Posterior cingulate gyrus (tissue), 11 donors: ENCODE results near the gene CREBZF.

ENCODE experiments used
- DNase-seq, 10 donors: peaks; one replicate each; pipeline versions ENCODE4 v3.0.0 to v3.0.0-alpha.2; 2020 to 2021; ENCODE audit warnings: mixed read lengths in 3 of 10
- intact Hi-C: fragments of 100-400 bp; cut with DNase I; formaldehyde crosslinking; loops from one replicate; pipeline ENCODE4 v1.15.1; 2023

CREBZF gene

DNA sequence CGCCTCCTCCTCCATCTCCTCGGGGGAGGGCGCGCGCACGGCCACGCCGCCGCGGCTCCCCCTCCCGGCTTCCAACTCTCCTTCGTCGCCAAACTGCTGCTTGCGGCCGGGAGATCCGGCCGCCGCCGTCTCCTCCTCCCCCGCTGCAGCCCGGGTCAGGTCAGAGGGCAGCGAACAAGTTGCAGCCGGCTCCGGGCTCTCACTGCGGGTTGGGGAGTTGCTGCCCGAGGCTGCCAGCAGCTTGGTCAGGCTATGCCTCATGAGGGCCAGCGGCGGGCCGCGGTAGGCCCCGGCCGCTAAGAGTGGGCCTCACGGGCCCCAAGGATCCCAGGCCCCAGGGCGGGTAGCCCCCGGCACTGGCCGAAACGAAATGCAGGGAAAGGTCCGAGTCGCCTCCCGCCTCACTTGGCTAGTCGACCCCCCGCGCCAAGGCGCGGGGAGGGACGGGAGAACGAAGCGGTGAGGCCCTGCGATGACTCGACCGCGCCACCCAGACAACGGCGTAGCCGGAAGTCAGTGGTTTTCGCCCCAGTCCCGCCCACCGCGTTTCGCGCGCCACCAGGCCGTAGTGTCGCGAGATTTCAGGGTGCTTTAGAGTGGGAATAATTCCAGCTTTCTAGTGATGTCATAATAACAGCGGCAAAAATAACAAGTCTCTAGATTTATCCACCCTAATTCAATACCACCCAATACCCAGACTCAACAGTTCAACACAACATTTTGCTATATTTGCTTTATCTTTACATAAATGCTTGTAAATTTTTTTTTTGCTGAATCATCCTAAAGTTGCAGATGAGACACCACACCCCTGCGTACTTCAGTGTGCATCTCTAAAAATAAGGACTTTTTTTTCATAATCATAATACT, at the start of gene CREBZF:
Gene CREBZF, minus strand, starts transcription at position 515 of the 867 bp plus-strand sequence. Its CDS starts 254 bp downstream, at position 261.
- DNase-seq: peak; percentile 91 to 99 (median 94)
- intact Hi-C loops: loop anchor here (1.0 to 10.0 kb wide), 4 partner anchors 18 to 640 kb away; partner anchors contain the start of genes HIKESHI, TMEM126A and TMEM126B

DNA sequence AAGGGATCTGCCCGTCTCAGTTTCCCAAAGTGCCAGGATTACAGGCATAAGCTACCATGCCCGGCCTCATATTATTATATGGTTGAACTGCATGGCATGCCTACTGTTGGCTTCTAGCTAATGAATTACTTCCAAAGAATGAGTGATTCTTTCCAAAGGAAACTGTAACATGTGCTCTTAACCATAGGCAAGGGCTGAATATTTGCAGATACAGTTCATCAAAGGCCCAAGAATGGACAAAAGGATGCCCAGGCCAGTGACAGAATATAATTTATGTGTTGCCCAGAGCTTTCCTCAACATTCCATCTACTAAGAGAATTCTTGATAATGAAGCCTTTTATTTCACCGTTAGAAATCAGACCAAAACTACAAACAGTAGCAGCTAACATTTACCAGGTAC, 48.0 kb upstream of the CREBZF start:
- no peak for DNase-seq
- intact Hi-C loops: no loop called here

- no peak for DNase-seq
- intact Hi-C loops: no loop called here
These were observed 46.0 kb upstream of the CREBZF start for GRCh38 chr11:85710917-85711316.

- intact Hi-C loops: no loop called here
- DNase-seq: no peak
These were observed 45.2 kb upstream of the CREBZF start for GRCh38 chr11:85709941-85710702.

DNA sequence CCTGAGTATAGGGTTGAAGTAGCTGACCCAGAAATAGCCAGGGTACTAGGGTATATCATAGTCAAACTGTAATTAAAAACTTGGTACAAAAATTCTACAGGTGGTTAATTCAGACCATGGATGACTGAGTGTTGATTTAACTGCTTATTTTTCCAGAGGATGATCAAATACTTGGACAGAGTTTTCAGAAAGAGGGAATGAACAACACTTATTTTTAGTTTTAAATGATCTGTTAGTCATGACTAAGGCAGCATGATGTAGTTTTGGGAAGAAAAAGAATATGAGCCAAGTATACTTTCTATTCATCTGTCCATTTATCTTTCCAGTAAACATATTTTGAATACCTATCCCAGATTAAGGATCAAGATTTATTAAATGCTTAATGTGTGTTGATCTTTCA, 40.9 kb upstream of the CREBZF start:
- no peak for DNase-seq

GRCh38 chr11:85704967-85705366, 40.0 kb upstream of the CREBZF start:
- DNase-seq: no peak
- intact Hi-C loops: no loop called here

More for the DNA sequence above, 40.9 kb upstream of the CREBZF start:
- intact Hi-C loops: no loop called here

GRCh38 chr11:85699957-85700741, 35.2 kb upstream of the CREBZF start:
- intact Hi-C loops: no loop called here
- DNase-seq: no peak

DNA sequence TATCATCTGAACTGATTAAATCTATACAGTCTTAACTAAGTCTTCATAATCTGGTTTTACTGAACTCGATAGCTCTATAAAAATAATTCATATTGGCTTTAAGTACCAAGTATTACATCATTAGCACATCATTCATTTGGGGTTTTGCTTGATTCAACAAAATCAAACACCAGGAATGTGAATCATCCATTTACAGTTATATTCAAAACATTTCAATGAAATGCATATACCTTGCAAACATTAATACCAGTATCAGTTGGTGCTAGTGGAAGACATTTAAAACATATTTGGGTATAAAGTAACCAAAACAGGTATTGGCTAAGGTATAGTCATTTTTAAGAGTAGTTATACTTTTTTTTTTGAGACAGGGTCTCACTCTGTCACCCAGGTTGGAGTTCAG, 33.3 kb upstream of the CREBZF start:
- no peak for DNase-seq
- intact Hi-C loops: no loop called here

- no peak for DNase-seq
- intact Hi-C loops: no loop called here
These were observed 32.8 kb upstream of the CREBZF start for GRCh38 chr11:85697747-85698146.

- intact Hi-C loops: loop anchor here (2.0 kb wide), 1 partner anchor 159 kb away; the partner anchor contains the start of gene CCDC83
- DNase-seq: no peak
These were observed 30.6 kb upstream of the CREBZF start for GRCh38 chr11:85695546-85695945.

DNA sequence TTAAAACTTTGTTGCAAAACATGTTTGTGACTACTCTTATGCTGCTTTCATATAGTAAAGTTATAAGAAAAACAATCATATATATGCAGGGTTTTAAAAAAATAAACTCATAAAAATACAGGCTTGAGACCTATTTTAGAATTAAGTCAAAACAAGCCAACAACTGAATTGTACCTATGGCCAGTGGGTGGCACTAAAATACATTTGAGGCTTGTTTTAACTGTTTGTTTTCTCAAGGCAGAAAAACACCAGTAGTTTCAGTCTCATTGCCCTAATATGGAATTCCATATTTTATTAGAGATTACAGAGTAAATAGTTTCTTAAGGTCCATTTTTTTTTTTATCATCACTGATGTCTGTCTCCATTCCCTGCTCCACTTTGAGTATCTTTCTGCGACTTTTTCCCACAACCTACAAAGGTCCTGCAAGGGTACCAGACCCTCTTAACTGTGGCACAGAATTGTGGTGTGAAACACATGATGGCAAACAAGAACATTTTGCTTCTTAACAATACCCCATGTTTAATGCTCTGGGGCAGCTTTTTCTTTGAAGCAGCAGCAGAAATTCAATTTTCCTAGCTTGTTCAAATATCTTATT, 29.6 kb upstream of the CREBZF start:
- intact Hi-C loops: loop anchor here (2.0 to 5.0 kb wide), 2 partner anchors 133 to 160 kb away; partner anchors contain the start of gene CCDC83
- peak in 1 of 10 donors; percentile 20 for DNase-seq

DNA sequence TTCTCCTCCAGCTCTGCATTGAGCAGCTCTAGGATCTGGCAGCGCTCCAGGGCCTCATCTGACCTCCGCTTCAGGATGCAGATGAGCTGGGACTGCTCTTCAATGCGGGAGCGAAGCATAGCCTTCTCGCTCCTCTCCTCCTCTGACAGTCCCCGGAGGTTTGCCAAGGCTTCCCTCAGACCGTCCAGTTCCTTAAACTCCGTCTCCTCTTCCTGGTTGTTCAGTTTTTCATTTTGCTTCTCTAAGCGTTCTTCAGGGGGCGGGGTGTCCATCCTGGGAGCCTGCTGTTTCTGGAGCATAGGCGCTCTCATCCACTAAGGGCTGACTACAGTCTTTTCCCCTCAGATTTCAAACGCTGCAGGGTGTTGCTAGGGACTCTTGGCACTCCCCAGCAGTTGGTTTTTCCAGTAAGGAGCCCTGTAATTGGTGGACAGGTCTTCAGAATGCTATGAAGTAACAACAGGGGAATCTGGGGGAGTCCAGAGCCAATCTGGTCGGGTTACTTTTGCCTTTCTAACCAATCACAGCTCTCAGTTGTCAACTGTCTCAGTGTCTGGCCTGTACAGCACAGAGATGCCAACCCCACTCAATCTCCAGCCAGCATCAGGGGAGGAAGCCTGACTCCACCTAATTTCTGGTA, 21.0 kb upstream of the CREBZF start, which contains the start of gene CCDC89:
Gene CCDC89, minus strand, starts transcription at position 376 of the 640 bp plus-strand sequence. Its CDS starts 65 bp downstream, at position 311.
- DNase-seq: peak; percentile 29 to 93 (median 50)
- intact Hi-C loops: no loop called here

- peak in 4 of 10 donors; percentile 12 to 83 (median 44) for DNase-seq
- intact Hi-C loops: no loop called here
These were observed 20.3 kb upstream of the CREBZF start for GRCh38 chr11:85685125-85685819.

DNA sequence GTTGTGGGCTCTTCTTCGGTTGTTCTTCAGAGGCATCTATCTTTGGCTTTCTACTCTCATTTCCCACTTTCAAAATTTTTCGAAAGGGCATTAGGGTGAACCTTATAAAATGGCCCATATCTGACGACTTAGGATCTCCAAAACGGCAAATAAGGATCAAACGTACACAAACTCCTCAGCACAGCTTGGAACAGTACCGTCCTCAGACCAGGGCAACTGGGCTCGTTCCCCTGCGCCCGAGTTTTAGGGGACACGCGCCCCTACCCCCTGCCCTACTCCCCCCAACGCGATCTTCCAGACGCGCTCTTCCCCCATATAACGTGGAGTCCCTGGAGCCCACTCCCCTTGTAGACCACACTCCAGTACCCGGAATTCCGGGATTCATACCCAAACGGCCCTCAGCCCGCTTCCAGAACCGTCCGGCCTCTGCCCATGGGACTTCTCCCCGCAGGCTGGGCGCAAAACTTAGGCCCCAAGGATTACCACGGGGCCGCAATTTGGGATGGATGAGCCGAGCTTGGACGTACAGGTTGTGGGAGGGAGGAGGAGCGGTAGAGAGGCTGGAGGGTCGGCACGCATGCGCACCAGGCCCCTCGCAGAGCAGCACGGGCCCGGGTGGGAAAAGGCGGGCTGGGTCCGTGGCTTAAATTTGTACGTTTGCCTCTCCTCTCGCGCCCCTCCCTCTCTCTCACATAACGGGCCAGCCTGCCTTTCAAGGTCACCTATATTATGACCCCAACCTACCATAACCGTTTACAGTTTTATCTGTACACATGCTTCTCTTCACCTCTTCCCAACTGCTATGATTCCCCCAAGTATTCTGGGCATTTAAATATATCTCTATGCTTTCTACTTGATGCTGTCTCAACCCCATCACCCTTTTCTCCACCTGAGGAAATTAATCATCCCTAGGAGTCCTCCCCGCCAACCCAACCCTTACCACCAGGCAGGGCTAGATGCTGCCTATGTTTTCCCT, 17.7 kb upstream of the CREBZF start:
- intact Hi-C loops: no loop called here
- peak; percentile 45 to 95 (median 70) for DNase-seq

DNA sequence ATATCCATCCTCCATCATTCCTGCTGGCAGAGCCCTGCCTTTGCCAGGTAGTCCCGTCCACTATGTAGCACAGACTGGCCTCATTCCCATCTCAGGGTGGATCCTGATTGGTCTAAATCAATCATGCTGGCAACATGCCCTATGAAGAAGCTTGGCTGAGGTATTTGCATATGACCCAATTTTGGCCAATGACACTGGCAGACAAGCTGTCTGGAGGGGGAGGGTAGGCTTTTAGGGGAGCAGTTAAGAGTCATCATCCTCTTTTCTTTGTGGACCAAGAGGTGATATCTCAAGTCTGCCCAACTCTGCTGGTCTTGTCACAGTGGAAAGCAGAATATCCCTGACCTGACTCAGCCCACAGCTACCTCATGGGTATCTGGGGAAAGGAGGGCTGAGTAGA, 16.0 kb upstream of the CREBZF start:
- intact Hi-C loops: no loop called here
- no peak for DNase-seq

DNA sequence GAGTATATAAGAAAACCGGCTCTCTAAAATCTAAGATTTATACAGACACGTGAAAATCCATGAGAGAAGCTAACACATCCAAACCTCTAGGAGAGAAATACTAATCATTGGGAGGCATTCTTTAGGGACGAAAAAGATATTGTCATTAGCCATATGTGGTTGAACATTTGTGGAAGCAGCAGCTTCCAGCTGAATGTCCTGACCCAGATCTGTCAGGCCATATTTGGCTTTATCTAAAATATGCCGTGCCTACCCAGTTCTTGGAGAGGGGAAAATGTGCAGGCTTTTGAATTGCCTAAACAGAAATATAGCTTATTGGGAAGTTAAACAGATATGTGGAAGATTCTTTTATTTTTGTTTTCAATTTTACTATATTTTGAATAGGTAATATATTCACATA, 14.6 kb upstream of the CREBZF start:
- intact Hi-C loops: no loop called here
- no peak for DNase-seq

DNA sequence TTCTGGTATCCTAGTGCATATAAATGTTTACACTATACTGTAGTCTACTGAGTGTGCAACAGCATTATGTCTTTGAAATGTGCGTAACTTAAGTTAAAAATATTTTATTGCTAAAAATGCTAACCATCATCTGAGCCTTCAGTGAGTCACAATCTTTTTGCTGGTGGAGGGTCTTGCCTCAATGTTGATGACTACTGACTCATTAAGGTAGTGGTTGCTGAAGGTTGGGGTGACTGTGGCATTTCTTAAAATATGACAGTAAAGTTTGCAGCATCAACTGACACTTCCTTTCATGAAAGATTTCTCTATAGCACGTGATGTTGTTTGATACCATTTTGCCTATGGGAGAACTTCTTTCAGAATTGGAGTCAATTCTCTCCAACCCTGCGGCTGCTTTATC, 8.5 kb upstream of the CREBZF start:
- intact Hi-C loops: no loop called here
- no peak for DNase-seq
